ENCODE data around the gene NFE2L1. TPM values are rescaled to one million over a fixed set of nuclear protein-coding genes. Genes with fewer than 3 reads are reported as not detected.
A peak's percentile ranks its signal among the peaks of the same experiment; 100 is the strongest.
"Not testable (repeated sequence)": the region's sequence is repeated elsewhere in the genome, so short reads cannot be mapped to it uniquely, and the experiment has no call there.

NFE2L1 gene
- 10 to 100 TPM; 34.7 to 65.2 (median 49.2) TPM for total RNA-seq
- polyA plus RNA-seq: 10 to 100 TPM in 1 of 2 donors, 1 to 10 TPM in 1; 8.7 to 15.8 TPM
- total RNA-seq: 65.6 reads per million, percentile 77 among the genes with 10 or more reads in this experiment

GRCh38 chr17:48047741-48048383, at the start of gene NFE2L1:
Gene NFE2L1 (plus strand): TSS chr17:48048359. CDS start chr17:48051119, 2,760 bp downstream.
- Mint-ChIP-seq H3K4me3 (peak within 1 kb of the TSS; percentile 79 to 100 (median 94)), H3K27ac (peak within 1 kb of the TSS; percentile 92 to 99 (median 98)), H3K27me3 (no peaks in the 10 kb centered on the region), H3K36me3 (peaks cover 0 to 15% (median 4%) of the 10 kb centered on the region in 5 donors), H3K4me1 (peaks cover 37 to 68% (median 61%) of the 10 kb centered on the region in 7 donors), H3K9me3 (peaks cover 0 to 2% (median 0%) of the 10 kb centered on the region in 11 donors)
- Histone ChIP-seq H3K4me3 (ENCODE audit: low read length) (peak within 1 kb of the TSS; percentile 78), H3K27me3 (ENCODE audit: control insufficient read depth in 2 of 2, insufficient read depth in 2 of 2, low read length in 2 of 2) (no peaks in the 10 kb centered on the region), H3K9me3 (ENCODE audit: control insufficient read depth in 2 of 3, low read length in 3 of 3) (no peaks in the 10 kb centered on the region), H3K27ac (ENCODE audit: low read depth, low read length) (peak within 1 kb of the TSS; percentile 87), H3K4me1 (ENCODE audit: control insufficient read depth in 2 of 2, insufficient read depth in 2 of 2, low read length in 2 of 2) (peaks cover 18 to 19% of the 10 kb centered on the region in 2 donors), H3K36me3 (ENCODE audit: control insufficient read depth in 2 of 3, insufficient read depth in 3 of 3, low read length in 3 of 3) (peaks cover 0 to 31% (median 0%) of the 10 kb centered on the region in 3 experiments)
- POLR2A ChIA-PET: interaction anchor here (0.6 to 4.7 kb wide), 14 partner anchors 11 to 494 kb away, joined by 3 to 26 read pairs (median 4); partner anchors contain the start of genes CBX1, CDK5RAP3, COPZ2 and SNX11
- intact Hi-C loops (cut with micrococcal nuclease): loop anchor here (1.0 to 10.0 kb wide), 15 partner anchors 11 to 1144 kb away; partner anchors contain the start of genes CBX1 (in 2 of the 2), COPZ2 (in 2 of the 2), SNX11 (in 2 of the 2) and SP2 (in 2 of the 2)
- peak; percentile 86 to 99 (median 98) for DNase-seq
- CTCF ChIA-PET: interaction anchor here (0.8 to 3.9 kb wide), 8 partner anchors 11 to 99 kb away, joined by 3 to 28 read pairs (median 6); partner anchors contain the start of gene COPZ2
- ATAC-seq: peak; percentile 98

- Mint-ChIP-seq H3K27ac (peak overlapping the region in 1 of 9 donors; percentile 46), H3K9me3 (no peaks in the 10 kb centered on the region), H3K4me1 (peaks cover 0 to 17% (median 6%) of the 10 kb centered on the region in 7 donors), H3K36me3 (no peaks in the 10 kb centered on the region), H3K27me3 (peaks cover 6 to 16% (median 9%) of the 10 kb centered on the region in 5 donors), H3K4me3 (no peak overlapping the region)
- H3K4me3 ChIP-seq (ENCODE audit: low read length): no peak overlapping the region
- no peak overlapping the region for H3K27ac ChIP-seq (ENCODE audit: low read depth, low read length)
- H3K36me3 ChIP-seq (ENCODE audit: control insufficient read depth in 2 of 3, insufficient read depth in 3 of 3, low read length in 3 of 3): no peaks in the 10 kb centered on the region
- intact Hi-C loops (cut with micrococcal nuclease): no loop called here
- DNase-seq: peak in 3 of 9 donors; percentile 19 to 29 (median 22)
- no peaks in the 10 kb centered on the region for H3K9me3 ChIP-seq (ENCODE audit: control insufficient read depth in 2 of 3, low read length in 3 of 3)
- POLR2A ChIA-PET: interaction anchor here (0.6 kb wide), 1 partner anchor 46 kb away, joined by 3 read pairs; no protein-coding TSS in a partner anchor
- H3K4me1 ChIP-seq (ENCODE audit: control insufficient read depth in 2 of 2, insufficient read depth in 2 of 2, low read length in 2 of 2): no peaks in the 10 kb centered on the region
- H3K27me3 ChIP-seq (ENCODE audit: control insufficient read depth in 2 of 2, insufficient read depth in 2 of 2, low read length in 2 of 2): no peaks in the 10 kb centered on the region
- peak; percentile 69 for ATAC-seq
- CTCF ChIA-PET: interaction anchor here (1.0 kb wide), 1 partner anchor 10 kb away, joined by 3 read pairs; no protein-coding TSS in a partner anchor
Observed at GRCh38 chr17:47999582-47999981, 48.6 kb upstream of the NFE2L1 start.

GRCh38 chr17:48001197-48001596, 47.0 kb upstream of the NFE2L1 start:
- Mint-ChIP-seq H3K27ac (no peak overlapping the region), H3K27me3 (peaks cover 7 to 20% (median 10%) of the 10 kb centered on the region in 5 donors), H3K4me3 (no peak overlapping the region), H3K36me3 (no peaks in the 10 kb centered on the region), H3K4me1 (peaks cover 0 to 23% (median 6%) of the 10 kb centered on the region in 7 donors), H3K9me3 (no peaks in the 10 kb centered on the region)
- Histone ChIP-seq H3K4me1 (ENCODE audit: control insufficient read depth in 2 of 2, insufficient read depth in 2 of 2, low read length in 2 of 2) (no peaks in the 10 kb centered on the region), H3K27ac (ENCODE audit: low read depth, low read length) (no peak overlapping the region), H3K27me3 (ENCODE audit: control insufficient read depth in 2 of 2, insufficient read depth in 2 of 2, low read length in 2 of 2) (no peaks in the 10 kb centered on the region), H3K9me3 (ENCODE audit: control insufficient read depth in 2 of 3, low read length in 3 of 3) (no peaks in the 10 kb centered on the region), H3K4me3 (ENCODE audit: low read length) (no peak overlapping the region), H3K36me3 (ENCODE audit: control insufficient read depth in 2 of 3, insufficient read depth in 3 of 3, low read length in 3 of 3) (no peaks in the 10 kb centered on the region)
- ChIA-PET POLR2A (no interaction called here), CTCF (interaction anchor here (0.6 kb wide), 1 partner anchor 1070 kb away, joined by 3 read pairs; no protein-coding TSS in a partner anchor)
- ATAC-seq (peak; percentile 22), DNase-seq (no peak)
- intact Hi-C loops (cut with micrococcal nuclease): no loop called here

DNA sequence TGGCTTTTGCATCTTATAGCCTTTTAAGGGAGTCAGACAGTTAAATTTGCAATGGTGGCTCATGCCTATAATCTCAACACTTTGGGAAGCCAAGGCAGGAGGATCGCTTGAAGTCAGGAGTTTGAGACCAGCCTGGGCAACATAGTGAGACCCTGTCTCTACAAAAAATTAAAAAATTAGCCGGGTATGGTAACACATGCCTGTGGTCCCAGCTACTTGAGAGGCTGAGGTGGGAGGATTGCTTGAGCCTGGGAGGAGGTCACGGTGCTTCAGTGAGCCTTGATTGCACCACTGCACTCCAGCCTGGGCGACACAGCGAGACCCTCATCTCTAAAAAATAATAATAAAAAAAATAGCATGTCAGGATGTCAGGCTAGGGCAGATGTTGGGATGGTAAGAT, 46.5 kb upstream of the NFE2L1 start:
- H3K4me3 ChIP-seq (ENCODE audit: low read length); intact Hi-C loops (cut with micrococcal nuclease); H3K4me1 ChIP-seq (ENCODE audit: control insufficient read depth in 2 of 2, insufficient read depth in 2 of 2, low read length in 2 of 2); ATAC-seq; H3K27me3 ChIP-seq (ENCODE audit: control insufficient read depth in 2 of 2, insufficient read depth in 2 of 2, low read length in 2 of 2); DNase-seq; CTCF ChIA-PET; H3K36me3 Mint-ChIP-seq; H3K27ac ChIP-seq (ENCODE audit: low read depth, low read length); H3K9me3 ChIP-seq (ENCODE audit: control insufficient read depth in 2 of 3, low read length in 3 of 3); H3K4me3 Mint-ChIP-seq; H3K9me3 Mint-ChIP-seq; H3K36me3 ChIP-seq (ENCODE audit: control insufficient read depth in 2 of 3, insufficient read depth in 3 of 3, low read length in 3 of 3); H3K27ac Mint-ChIP-seq: not testable (repeated sequence)
- Mint-ChIP-seq H3K27me3 (peaks cover 7 to 18% (median 13%) of the 10 kb centered on the region in 5 donors), H3K4me1 (peaks cover 0 to 23% (median 6%) of the 10 kb centered on the region in 7 donors)
- POLR2A ChIA-PET: interaction anchor here (0.7 to 1.0 kb wide), 2 partner anchors 35 to 294 kb away, joined by 3 read pairs; no protein-coding TSS in a partner anchor

GRCh38 chr17:48002266-48002915, 45.8 kb upstream of the NFE2L1 start:
- Mint-ChIP-seq H3K36me3 (no peaks in the 10 kb centered on the region), H3K4me3 (peak overlapping the region in 1 of 10 donors; percentile 47), H3K27ac (no peak overlapping the region), H3K9me3 (no peaks in the 10 kb centered on the region), H3K27me3 (peaks cover 13 to 25% (median 18%) of the 10 kb centered on the region in 5 donors), H3K4me1 (peaks cover 0 to 23% (median 6%) of the 10 kb centered on the region in 7 donors)
- Histone ChIP-seq H3K27ac (ENCODE audit: low read depth, low read length) (no peak overlapping the region), H3K27me3 (ENCODE audit: control insufficient read depth in 2 of 2, insufficient read depth in 2 of 2, low read length in 2 of 2) (no peaks in the 10 kb centered on the region), H3K9me3 (ENCODE audit: control insufficient read depth in 2 of 3, low read length in 3 of 3) (no peaks in the 10 kb centered on the region), H3K4me1 (ENCODE audit: control insufficient read depth in 2 of 2, insufficient read depth in 2 of 2, low read length in 2 of 2) (no peaks in the 10 kb centered on the region), H3K36me3 (ENCODE audit: control insufficient read depth in 2 of 3, insufficient read depth in 3 of 3, low read length in 3 of 3) (no peaks in the 10 kb centered on the region), H3K4me3 (ENCODE audit: low read length) (no peak overlapping the region)
- DNase-seq (no peak), ATAC-seq (peak; percentile 67)
- POLR2A ChIA-PET: interaction anchor here (0.7 to 1.0 kb wide), 2 partner anchors 34 to 294 kb away, joined by 3 read pairs; no protein-coding TSS in a partner anchor
- intact Hi-C loops (cut with micrococcal nuclease): no loop called here
- CTCF ChIA-PET: interaction anchor here (0.8 kb wide), 1 partner anchor 78 kb away, joined by 3 read pairs; no protein-coding TSS in a partner anchor

DNA sequence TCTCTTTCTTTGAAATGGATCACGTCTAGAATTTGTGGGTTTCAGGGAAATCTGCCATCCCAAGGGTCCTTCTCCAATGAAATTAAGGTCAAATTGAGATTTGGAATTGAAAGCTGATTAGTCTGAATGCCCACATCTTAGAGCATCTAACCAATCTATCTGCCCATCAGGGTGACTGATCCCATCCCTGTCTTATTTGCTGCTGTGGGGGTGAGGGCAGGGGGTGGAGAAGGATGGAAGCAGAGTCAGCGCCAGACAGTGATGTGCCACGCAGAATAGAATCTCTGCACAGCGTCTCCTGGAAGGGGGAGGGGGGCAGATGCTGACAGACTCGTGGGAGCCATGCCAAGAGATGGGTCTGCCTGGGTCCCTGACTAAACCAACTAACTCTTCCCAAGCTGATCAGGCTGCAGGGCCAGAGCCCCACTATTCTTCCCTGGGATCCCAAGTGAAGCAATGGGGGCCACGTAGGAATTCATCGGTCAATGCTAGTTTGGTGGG, 45.2 kb upstream of the NFE2L1 start:
- CTCF ChIA-PET: no interaction called here
- DNase-seq: no peak
- no peak overlapping the region for H3K4me3 Mint-ChIP-seq
- H3K36me3 Mint-ChIP-seq: no peaks in the 10 kb centered on the region
- no peaks in the 10 kb centered on the region for H3K36me3 ChIP-seq (ENCODE audit: control insufficient read depth in 2 of 3, insufficient read depth in 3 of 3, low read length in 3 of 3)
- no peak overlapping the region for H3K27ac Mint-ChIP-seq
- no peaks in the 10 kb centered on the region for H3K27me3 ChIP-seq (ENCODE audit: control insufficient read depth in 2 of 2, insufficient read depth in 2 of 2, low read length in 2 of 2)
- intact Hi-C loops (cut with micrococcal nuclease): no loop called here
- POLR2A ChIA-PET: no interaction called here
- ATAC-seq: no peak
- H3K4me1 Mint-ChIP-seq: peaks cover 0 to 23% (median 6%) of the 10 kb centered on the region in 7 donors
- no peaks in the 10 kb centered on the region for H3K9me3 ChIP-seq (ENCODE audit: control insufficient read depth in 2 of 3, low read length in 3 of 3)
- no peaks in the 10 kb centered on the region for H3K4me1 ChIP-seq (ENCODE audit: control insufficient read depth in 2 of 2, insufficient read depth in 2 of 2, low read length in 2 of 2)
- no peak overlapping the region for H3K27ac ChIP-seq (ENCODE audit: low read depth, low read length)
- no peaks in the 10 kb centered on the region for H3K9me3 Mint-ChIP-seq
- peaks cover 14 to 25% (median 18%) of the 10 kb centered on the region in 5 donors for H3K27me3 Mint-ChIP-seq
- no peak overlapping the region for H3K4me3 ChIP-seq (ENCODE audit: low read length)
